Ishikawa (cell line): ENCODE measurements around the gene TXNDC5.

Experiments
- CREB1 ChIP-seq: IDR thresholded peaks from 2 replicates; pipeline ENCODE4 v1.6.1; 2012; ENCODE audit warnings: low read depth
- EP300 ChIP-seq: IDR thresholded peaks from 2 replicates; pipeline ENCODE4 v1.6.1; 2012; ENCODE audit warnings: borderline replicate concordance
- FOXM1 ChIP-seq: IDR thresholded peaks from 2 replicates; pipeline ENCODE4 v1.6.1; 2012; ENCODE audit warnings: low read depth, borderline replicate concordance
- MAX ChIP-seq: IDR thresholded peaks from 2 replicates; pipeline ENCODE4 v1.6.1; 2012
- RAD21 ChIP-seq: IDR thresholded peaks from 2 replicates; pipeline ENCODE4 v1.6.1; 2012; ENCODE audit warnings: low read depth
- TAF1 ChIP-seq: IDR thresholded peaks from 2 replicates; pipeline ENCODE4 v1.6.1; 2012; ENCODE audit warnings: low read depth, mild to moderate bottlenecking
- YY1 ChIP-seq: IDR thresholded peaks from 2 replicates; pipeline ENCODE4 v1.6.1; 2012; ENCODE audit warnings: low read depth
- TF ChIP-seq, protein P1 (sequence below): IDR thresholded peaks from 2 replicates; pipeline ENCODE4 v1.6.1; 2012

DNA sequence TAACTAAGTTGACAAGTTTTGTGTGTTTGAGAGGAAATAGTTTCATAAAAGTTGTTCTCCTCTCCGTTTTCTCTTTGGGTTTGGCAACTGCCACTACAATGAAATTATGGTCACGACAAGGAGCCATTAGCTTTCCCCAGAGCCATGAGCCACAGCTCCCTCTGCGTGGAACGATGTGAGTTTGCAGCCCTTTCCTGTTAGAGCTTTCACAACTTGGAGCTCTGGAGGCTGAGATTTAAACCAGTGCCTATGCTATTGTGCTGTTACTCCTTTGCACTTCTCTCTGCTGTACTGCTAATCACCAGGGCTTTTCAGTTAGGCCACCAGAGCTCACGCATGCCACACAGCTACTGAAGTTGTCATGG is 29.3 kb upstream of the TXNDC5 start:
- TF ChIP-seq YY1: no peak
- no peak for TF ChIP-seq FOXM1
- TF ChIP-seq MAX: no peak
- no peak for TF ChIP-seq CREB1
- TF ChIP-seq, protein P1, sequence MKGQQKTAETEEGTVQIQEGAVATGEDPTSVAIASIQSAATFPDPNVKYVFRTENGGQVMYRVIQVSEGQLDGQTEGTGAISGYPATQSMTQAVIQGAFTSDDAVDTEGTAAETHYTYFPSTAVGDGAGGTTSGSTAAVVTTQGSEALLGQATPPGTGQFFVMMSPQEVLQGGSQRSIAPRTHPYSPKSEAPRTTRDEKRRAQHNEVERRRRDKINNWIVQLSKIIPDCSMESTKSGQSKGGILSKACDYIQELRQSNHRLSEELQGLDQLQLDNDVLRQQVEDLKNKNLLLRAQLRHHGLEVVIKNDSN: no peak
- no peak for TF ChIP-seq EP300
- no peak for TF ChIP-seq RAD21
- TF ChIP-seq TAF1: no peak
